HepG2 (cell line): ENCODE data around the gene AKAP12. TPM values are rescaled to one million over a fixed set of nuclear protein-coding genes. Genes with fewer than 3 reads are reported as not detected.

Experiments used
- ATAC-seq: fragments of 200-7000 bp; cut with Tn5 transposase; 3 replicates; pipeline ENCODE4 v1.9.1; 2020; ENCODE audit warnings: mild to moderate bottlenecking, moderate library complexity
- BruUV-seq: library from RNA; stranded (reverse); fragments of 400-500 nt; replicated peaks from 2 replicates; lab custom pipeline; 2021; lab: Mats Ljungman, UMichigan
- CTCF ChIA-PET: fragments of 300-600 bp; formaldehyde crosslinking; extraction: SDS; loops from one replicate; lab custom pipeline; 2021; ENCODE audit warnings: low total read pairs, inconsistent platforms, low intra/inter-chr PET ratio; lab: Yijun Ruan, JAX
- POLR2A ChIA-PET: fragments of 350-600 bp; sonication (Branson Sonifier 250); formaldehyde crosslinking; loops from one replicate; lab custom pipeline; 2020; ENCODE audit warnings: antibody characterized with exemption, inconsistent platforms; lab: Yijun Ruan, JAX
- DNase-seq: peaks from one replicate; pipeline ENCODE4 v3.0.0-alpha.2; 2015; ENCODE audit warnings: low spot score
- FAIRE-seq: peaks from 3 replicates; lab custom pipeline; 2011; peaks lifted over from hg19 to GRCh38; lab: Jason Lieb, UNC
- H2AFZ ChIP-seq: one replicate; pipeline ENCODE4 v1.6.1; 2011; ENCODE audit warnings: low read length, inconsistent platforms
- H3K27ac ChIP-seq: fragments of 300-600 bp; 3 replicates; pipeline ENCODE4 v1.8.0; 2011; ENCODE audit warnings: mixed run types, mild to moderate bottlenecking, mixed read lengths, low read length, inconsistent platforms; ENCODE audit not compliant: insufficient read depth; ENCODE audit errors: extremely low read length
- H3K27me3 ChIP-seq, 2 experiments: fragments of 200-600 bp in 1 of 2; 2 replicates in 1 of 2; 3 replicates in 1 of 2; pipeline versions ENCODE4 v1.6.0 to v1.8.0; 2011; ENCODE audit warnings: low read length in 2 of 2, mild to moderate bottlenecking in 2 of 2, moderate library complexity in 2 of 2, inconsistent platforms in 1 of 2; ENCODE audit not compliant: insufficient read depth in 2 of 2, control insufficient read depth in 1 of 2
- H3K36me3 ChIP-seq, 2 experiments: fragments of 200-600 bp in 1 of 2; replicated peaks in 1 of 2; 2 replicates in 1 of 2; 3 replicates in 1 of 2; pipeline versions ENCODE4 v1.5.1 to v1.8.0; 2011; ENCODE audit warnings: low read length in 2 of 2, inconsistent platforms in 1 of 2; ENCODE audit not compliant: insufficient read depth in 2 of 2, control insufficient read depth in 1 of 2
- H3K4me1 ChIP-seq: 2 replicates; pipeline ENCODE4 v1.5.1; 2012; ENCODE audit warnings: low read length, inconsistent platforms; ENCODE audit not compliant: insufficient read depth
- H3K4me2 ChIP-seq: 2 replicates; pipeline ENCODE4 v1.6.0; 2011; ENCODE audit warnings: low read depth, low read length, inconsistent platforms
- H3K4me3 ChIP-seq, 3 experiments: fragments of 200-600 bp in 1 of 3; sonication (generic), shearing (Covaris generic) in 1 of 3; replicated peaks in 1 of 3; 2 replicates each; pipeline ENCODE4 v1.5.1; 2011 to 2016; ENCODE audit warnings: low read length in 3 of 3, inconsistent platforms in 2 of 3, low read depth in 2 of 3, mild to moderate bottlenecking in 2 of 3, control low read depth in 1 of 3, mixed read lengths in 1 of 3; ENCODE audit not compliant: insufficient read depth in 1 of 3
- H3K79me2 ChIP-seq: one replicate; pipeline ENCODE4 v1.6.1; 2011; ENCODE audit warnings: low read length, inconsistent platforms; ENCODE audit not compliant: insufficient read depth
- H3K9ac ChIP-seq: 2 replicates; pipeline ENCODE4 v1.6.0; 2011; ENCODE audit warnings: mild to moderate bottlenecking, low read depth, low read length, inconsistent platforms; ENCODE audit not compliant: insufficient read depth
- H3K9me3 ChIP-seq: 2 replicates; pipeline ENCODE4 v1.5.1; 2012; ENCODE audit warnings: mild to moderate bottlenecking, low read length
- H4K20me1 ChIP-seq: 2 replicates; pipeline ENCODE4 v1.6.0; 2011; ENCODE audit warnings: inconsistent platforms, mild to moderate bottlenecking, low read length, moderate library complexity; ENCODE audit not compliant: insufficient read depth
- ARID2 ChIP-seq: sonication (generic); formaldehyde crosslinking; IDR thresholded peaks from 2 replicates; pipeline ENCODE4 v1.8.1; 2022; ENCODE audit warnings: mild to moderate bottlenecking, missing genetic modification reagents, borderline replicate concordance
- ATF7 ChIP-seq, 2 experiments: fragments of 450-650 bp in 1 of 2; sonication (generic) in 1 of 2; formaldehyde crosslinking in 1 of 2; IDR thresholded peaks; 2 replicates each; pipeline versions ENCODE4 v1.4.0 to v1.6.1; 2016 to 2020; ENCODE audit warnings: antibody characterized with exemption in 1 of 2, mild to moderate bottlenecking in 1 of 2, missing genetic modification reagents in 1 of 2
- JARID2 ChIP-seq: sonication (generic); formaldehyde crosslinking; IDR thresholded peaks from 2 replicates; pipeline ENCODE4 v1.8.1; 2023; ENCODE audit warnings: missing genetic modification reagents, inconsistent platforms; ENCODE audit not compliant: insufficient replicate concordance
- NR2F6 ChIP-seq, 2 experiments: IDR thresholded peaks; 2 replicates each; pipeline ENCODE4 v1.6.1; 2016; ENCODE audit warnings: antibody characterized with exemption in 1 of 2, mild to moderate bottlenecking in 1 of 2
- POLR2AphosphoS2 ChIP-seq: IDR thresholded peaks from 2 replicates; pipeline ENCODE4 v1.6.1; 2011; ENCODE audit warnings: low read depth, low read length, improper control_type of control experiment
- SMAD9 ChIP-seq: sonication (generic); formaldehyde crosslinking; IDR thresholded peaks from 2 replicates; pipeline ENCODE4 v1.5.1; 2020; ENCODE audit warnings: mild to moderate bottlenecking, missing genetic modification reagents
- SP2 ChIP-seq: sonication (generic); formaldehyde crosslinking; IDR thresholded peaks from 2 replicates; pipeline ENCODE4 v1.5.1; 2020; ENCODE audit warnings: mild to moderate bottlenecking, missing genetic modification reagents
- SP5 ChIP-seq: IDR thresholded peaks from 2 replicates; pipeline ENCODE4 v1.6.1; 2016; ENCODE audit warnings: low read depth, borderline replicate concordance
- TMF1 ChIP-seq: sonication (generic); formaldehyde crosslinking; IDR thresholded peaks from 2 replicates; pipeline ENCODE4 v1.8.1; 2022; ENCODE audit warnings: low read depth, missing genetic modification reagents
- ZFP36L1 ChIP-seq: sonication (generic); formaldehyde crosslinking; IDR thresholded peaks from 2 replicates; pipeline ENCODE4 v1.8.0; 2022; ENCODE audit warnings: mild to moderate bottlenecking, missing genetic modification reagents, moderate library complexity
- ZSCAN25 ChIP-seq: sonication (generic); formaldehyde crosslinking; IDR thresholded peaks from 2 replicates; pipeline ENCODE4 v1.8.0; 2022; ENCODE audit warnings: mild to moderate bottlenecking, missing genetic modification reagents
- WGBS: methylation state at CpG from one replicate; pipeline ENCODE4 v1.1.6; 2017; ENCODE audit warnings: low lambda C conversion rate; 5-methylcytosine and 5-hydroxymethylcytosine counted together
- in situ Hi-C: cut with HindIII; loops from 2 replicates; pipeline ENCODE4 v1.10.0; 2017; ENCODE audit warnings: low pct_unique_long_range_greater_than_20kb; ENCODE audit not compliant: extremely low pct_ligation_motif_present
- intact Hi-C: fragments of 100-400 bp; cut with micrococcal nuclease; formaldehyde crosslinking; loops from one replicate; pipeline ENCODE4 v1.10.0; 2022; ENCODE audit not compliant: unreplicated experiment
- polyA plus RNA-seq, 8 experiments: library from polyadenylated mRNA; depleted of rRNA in 3 of 8; stranded (reverse) in 7 of 8; unstranded in 1 of 8; fragments of >200 nt; fragmentation: Illumina TruSeq in 4 of 8; extraction: Trizol in 4 of 8; gene quantifications; 2 replicates each; pipeline versions ENCODE4 v1.2.1 to v1.2.3, GENCODE V29; 2011 to 2016; ENCODE audit warnings: low read depth in 4 of 8, missing spikeins in 1 of 8, mixed read lengths in 1 of 8; ENCODE audit not compliant: insufficient read depth in 1 of 8
- total RNA-seq, 5 experiments: library from RNA; depleted of rRNA; stranded (reverse); fragments of >200 nt; fragmentation: Illumina TruSeq; extraction: Trizol; gene quantifications; 2 replicates each; pipeline ENCODE4 v1.2.3, GENCODE V29; 2016; ENCODE audit warnings: low read depth in 1 of 5
- TF ChIP-seq, protein P1 (sequence below): sonication (generic); formaldehyde crosslinking; IDR thresholded peaks from 2 replicates; pipeline ENCODE4 v1.4.0; 2020; ENCODE audit warnings: missing genetic modification reagents, borderline replicate concordance
- TF ChIP-seq, protein P2 (sequence below): IDR thresholded peaks from 2 replicates; pipeline ENCODE4 v1.6.1; 2016
- TF ChIP-seq, protein P3 (sequence below): IDR thresholded peaks from 2 replicates; pipeline ENCODE4 v1.6.1; 2016; ENCODE audit warnings: low read depth
- TF ChIP-seq, protein P4 (sequence below): sonication (generic); formaldehyde crosslinking; conservative IDR thresholded peaks from 2 replicates; pipeline ENCODE4 v1.8.1; 2023; ENCODE audit warnings: missing genetic modification reagents

The AKAP12 gene
- total and polyA plus RNA-seq, 2 of the 13 experiments (the other 11 are each of a cell fraction or from before 2014, with no cell fraction given) = 10.6 to 19.0 TPM

DNA sequence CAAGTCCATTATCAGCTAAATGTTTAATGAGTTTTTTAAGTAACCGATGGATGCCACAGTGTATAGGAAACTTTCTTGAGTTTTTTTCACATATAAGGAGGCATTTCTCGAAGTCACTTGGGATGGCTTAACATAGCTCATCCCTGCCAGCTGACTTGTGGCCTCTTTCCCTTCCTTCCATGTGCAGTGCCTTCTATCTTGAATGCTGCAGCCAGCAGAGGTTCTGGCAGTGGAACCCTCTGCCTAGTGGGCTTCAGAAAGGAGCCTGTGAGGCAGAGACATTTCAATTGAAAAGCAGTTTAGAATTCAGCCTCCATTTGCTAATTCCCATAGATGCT lies 51.9 kb downstream of the AKAP12 start:
- FAIRE-seq = no peak

More for the DNA sequence above, 51.9 kb downstream of the AKAP12 start:
- Histone ChIP-seq H3K4me2 (no peak overlapping the region), H3K79me2 (no peaks in the 10 kb centered on the region), H3K9ac (no peak overlapping the region), H2AFZ (no peak overlapping the region), H3K27me3 (no peaks in the 10 kb centered on the region; a peak in 1 of 5 replicates), H3K36me3 (no peaks in the 10 kb centered on the region), H3K4me3 (no peak overlapping the region), H3K27ac (no peak overlapping the region), H4K20me1 (no peaks in the 10 kb centered on the region), H3K4me1 (no peaks in the 10 kb centered on the region), H3K9me3 (no peaks in the 10 kb centered on the region)
- no TSS peak for BruUV-seq
- no peak for ATAC-seq
- intact Hi-C loops = no loop called here
- ChIA-PET CTCF (no interaction called here), POLR2A (no interaction called here)
- WGBS = 42% methylated on average over 2 of the region's 2 CpGs
- DNase-seq = no peak
- TF ChIP-seq POLR2AphosphoS2 (no peak), ARID2 (CRISPR knock-in tag) (no peak), SMAD9 (no peak), ZFP36L1 (CRISPR knock-in tag) (no peak), ZSCAN25 (no peak), SP2 (CRISPR knock-in tag) (no peak), ATF7 (IDR thresholded peaks at IDR 0.05) (no peak), ATF7 (CRISPR knock-in tag; IDR thresholded peaks at IDR 0.05) (no peak), NR2F6 (IDR thresholded peaks at IDR 0.05) (no peak), NR2F6 (CRISPR knock-in tag; IDR thresholded peaks at IDR 0.05) (no peak), TMF1 (CRISPR knock-in tag) (no peak), JARID2 (CRISPR knock-in tag) (no peak), SP5 (CRISPR knock-in tag) (no peak)
- TF ChIP-seq, protein P1, sequence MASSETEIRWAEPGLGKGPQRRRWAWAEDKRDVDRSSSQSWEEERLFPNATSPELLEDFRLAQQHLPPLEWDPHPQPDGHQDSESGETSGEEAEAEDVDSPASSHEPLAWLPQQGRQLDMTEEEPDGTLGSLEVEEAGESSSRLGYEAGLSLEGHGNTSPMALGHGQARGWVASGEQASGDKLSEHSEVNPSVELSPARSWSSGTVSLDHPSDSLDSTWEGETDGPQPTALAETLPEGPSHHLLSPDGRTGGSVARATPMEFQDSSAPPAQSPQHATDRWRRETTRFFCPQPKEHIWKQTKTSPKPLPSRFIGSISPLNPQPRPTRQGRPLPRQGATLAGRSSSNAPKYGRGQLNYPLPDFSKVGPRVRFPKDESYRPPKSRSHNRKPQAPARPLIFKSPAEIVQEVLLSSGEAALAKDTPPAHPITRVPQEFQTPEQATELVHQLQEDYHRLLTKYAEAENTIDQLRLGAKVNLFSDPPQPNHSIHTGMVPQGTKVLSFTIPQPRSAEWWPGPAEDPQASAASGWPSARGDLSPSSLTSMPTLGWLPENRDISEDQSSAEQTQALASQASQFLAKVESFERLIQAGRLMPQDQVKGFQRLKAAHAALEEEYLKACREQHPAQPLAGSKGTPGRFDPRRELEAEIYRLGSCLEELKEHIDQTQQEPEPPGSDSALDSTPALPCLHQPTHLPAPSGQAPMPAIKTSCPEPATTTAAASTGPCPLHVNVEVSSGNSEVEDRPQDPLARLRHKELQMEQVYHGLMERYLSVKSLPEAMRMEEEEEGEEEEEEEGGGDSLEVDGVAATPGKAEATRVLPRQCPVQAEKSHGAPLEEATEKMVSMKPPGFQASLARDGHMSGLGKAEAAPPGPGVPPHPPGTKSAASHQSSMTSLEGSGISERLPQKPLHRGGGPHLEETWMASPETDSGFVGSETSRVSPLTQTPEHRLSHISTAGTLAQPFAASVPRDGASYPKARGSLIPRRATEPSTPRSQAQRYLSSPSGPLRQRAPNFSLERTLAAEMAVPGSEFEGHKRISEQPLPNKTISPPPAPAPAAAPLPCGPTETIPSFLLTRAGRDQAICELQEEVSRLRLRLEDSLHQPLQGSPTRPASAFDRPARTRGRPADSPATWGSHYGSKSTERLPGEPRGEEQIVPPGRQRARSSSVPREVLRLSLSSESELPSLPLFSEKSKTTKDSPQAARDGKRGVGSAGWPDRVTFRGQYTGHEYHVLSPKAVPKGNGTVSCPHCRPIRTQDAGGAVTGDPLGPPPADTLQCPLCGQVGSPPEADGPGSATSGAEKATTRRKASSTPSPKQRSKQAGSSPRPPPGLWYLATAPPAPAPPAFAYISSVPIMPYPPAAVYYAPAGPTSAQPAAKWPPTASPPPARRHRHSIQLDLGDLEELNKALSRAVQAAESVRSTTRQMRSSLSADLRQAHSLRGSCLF (CRISPR knock-in tag) = no peak
- TF ChIP-seq, protein P2, sequence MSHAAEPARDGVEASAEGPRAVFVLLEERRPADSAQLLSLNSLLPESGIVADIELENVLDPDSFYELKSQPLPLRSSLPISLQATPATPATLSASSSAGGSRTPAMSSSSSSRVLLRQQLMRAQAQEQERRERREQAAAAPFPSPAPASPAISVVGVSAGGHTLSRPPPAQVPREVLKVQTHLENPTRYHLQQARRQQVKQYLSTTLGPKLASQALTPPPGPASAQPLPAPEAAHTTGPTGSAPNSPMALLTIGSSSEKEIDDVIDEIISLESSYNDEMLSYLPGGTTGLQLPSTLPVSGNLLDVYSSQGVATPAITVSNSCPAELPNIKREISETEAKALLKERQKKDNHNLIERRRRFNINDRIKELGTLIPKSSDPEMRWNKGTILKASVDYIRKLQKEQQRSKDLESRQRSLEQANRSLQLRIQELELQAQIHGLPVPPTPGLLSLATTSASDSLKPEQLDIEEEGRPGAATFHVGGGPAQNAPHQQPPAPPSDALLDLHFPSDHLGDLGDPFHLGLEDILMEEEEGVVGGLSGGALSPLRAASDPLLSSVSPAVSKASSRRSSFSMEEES (CRISPR knock-in tag) = no peak
- TF ChIP-seq, protein P3, sequence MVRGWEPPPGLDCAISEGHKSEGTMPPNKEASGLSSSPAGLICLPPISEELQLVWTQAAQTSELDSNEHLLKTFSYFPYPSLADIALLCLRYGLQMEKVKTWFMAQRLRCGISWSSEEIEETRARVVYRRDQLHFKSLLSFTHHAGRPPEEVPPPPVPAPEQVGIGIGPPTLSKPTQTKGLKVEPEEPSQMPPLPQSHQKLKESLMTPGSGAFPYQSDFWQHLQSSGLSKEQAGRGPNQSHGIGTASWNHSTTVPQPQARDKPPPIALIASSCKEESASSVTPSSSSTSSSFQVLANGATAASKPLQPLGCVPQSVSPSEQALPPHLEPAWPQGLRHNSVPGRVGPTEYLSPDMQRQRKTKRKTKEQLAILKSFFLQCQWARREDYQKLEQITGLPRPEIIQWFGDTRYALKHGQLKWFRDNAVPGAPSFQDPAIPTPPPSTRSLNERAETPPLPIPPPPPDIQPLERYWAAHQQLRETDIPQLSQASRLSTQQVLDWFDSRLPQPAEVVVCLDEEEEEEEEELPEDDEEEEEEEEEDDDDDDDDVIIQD = no peak
- TF ChIP-seq, protein P4, sequence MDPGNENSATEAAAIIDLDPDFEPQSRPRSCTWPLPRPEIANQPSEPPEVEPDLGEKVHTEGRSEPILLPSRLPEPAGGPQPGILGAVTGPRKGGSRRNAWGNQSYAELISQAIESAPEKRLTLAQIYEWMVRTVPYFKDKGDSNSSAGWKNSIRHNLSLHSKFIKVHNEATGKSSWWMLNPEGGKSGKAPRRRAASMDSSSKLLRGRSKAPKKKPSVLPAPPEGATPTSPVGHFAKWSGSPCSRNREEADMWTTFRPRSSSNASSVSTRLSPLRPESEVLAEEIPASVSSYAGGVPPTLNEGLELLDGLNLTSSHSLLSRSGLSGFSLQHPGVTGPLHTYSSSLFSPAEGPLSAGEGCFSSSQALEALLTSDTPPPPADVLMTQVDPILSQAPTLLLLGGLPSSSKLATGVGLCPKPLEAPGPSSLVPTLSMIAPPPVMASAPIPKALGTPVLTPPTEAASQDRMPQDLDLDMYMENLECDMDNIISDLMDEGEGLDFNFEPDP (CRISPR knock-in tag) = no peak
- in situ Hi-C loops = no loop called here
